Measurements from ENCODE around the gene APOBEC3C.
"Not testable (repeated sequence)": the region's sequence is repeated elsewhere in the genome, so short reads cannot be mapped to it uniquely, and the experiment has no call there.

The APOBEC3C gene

GRCh38 chr22:39055658-39056057, 41.6 kb downstream of the APOBEC3C start:
- no peak overlapping the region for H3K4me3 ChIP-seq (ENCODE audit: low read length)
- TF ChIP-seq, protein P1, sequence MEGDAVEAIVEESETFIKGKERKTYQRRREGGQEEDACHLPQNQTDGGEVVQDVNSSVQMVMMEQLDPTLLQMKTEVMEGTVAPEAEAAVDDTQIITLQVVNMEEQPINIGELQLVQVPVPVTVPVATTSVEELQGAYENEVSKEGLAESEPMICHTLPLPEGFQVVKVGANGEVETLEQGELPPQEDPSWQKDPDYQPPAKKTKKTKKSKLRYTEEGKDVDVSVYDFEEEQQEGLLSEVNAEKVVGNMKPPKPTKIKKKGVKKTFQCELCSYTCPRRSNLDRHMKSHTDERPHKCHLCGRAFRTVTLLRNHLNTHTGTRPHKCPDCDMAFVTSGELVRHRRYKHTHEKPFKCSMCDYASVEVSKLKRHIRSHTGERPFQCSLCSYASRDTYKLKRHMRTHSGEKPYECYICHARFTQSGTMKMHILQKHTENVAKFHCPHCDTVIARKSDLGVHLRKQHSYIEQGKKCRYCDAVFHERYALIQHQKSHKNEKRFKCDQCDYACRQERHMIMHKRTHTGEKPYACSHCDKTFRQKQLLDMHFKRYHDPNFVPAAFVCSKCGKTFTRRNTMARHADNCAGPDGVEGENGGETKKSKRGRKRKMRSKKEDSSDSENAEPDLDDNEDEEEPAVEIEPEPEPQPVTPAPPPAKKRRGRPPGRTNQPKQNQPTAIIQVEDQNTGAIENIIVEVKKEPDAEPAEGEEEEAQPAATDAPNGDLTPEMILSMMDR (conservative IDR thresholded peaks at IDR 0.05; ENCODE audit: low read length), result no peak
- no peak for DNase-seq (ENCODE audit: low read depth)

- not testable (repeated sequence) for DNase-seq (ENCODE audit: low read depth); H3K4me3 ChIP-seq (ENCODE audit: low read length)
Observed at GRCh38 chr22:39061290-39061689, 47.2 kb downstream of the APOBEC3C start.

- not testable (repeated sequence) for DNase-seq (ENCODE audit: low read depth); H3K4me3 ChIP-seq (ENCODE audit: low read length)
Observed at GRCh38 chr22:39061951-39062350, 47.9 kb downstream of the APOBEC3C start.

DNA sequence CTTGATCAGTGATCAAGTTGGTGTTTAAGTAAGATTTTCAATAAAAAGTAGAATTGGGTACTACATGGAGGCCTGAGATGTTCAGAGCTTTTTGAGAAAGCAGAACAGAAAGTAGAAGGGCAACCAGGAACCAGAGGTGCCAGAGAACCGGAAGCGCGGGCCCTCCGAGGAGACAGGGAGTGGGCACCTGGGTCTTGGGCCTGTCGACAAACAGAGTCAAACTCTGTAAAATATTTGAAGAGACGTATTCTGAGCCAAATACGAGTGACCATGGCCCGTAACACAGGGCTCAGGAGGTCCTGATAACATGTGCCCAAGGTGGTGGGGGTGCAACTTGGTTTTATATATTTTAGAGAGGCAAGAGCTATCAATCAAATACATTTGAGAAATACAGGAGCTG, 49.8 kb downstream of the APOBEC3C start:
- DNase-seq (ENCODE audit: low read depth), result not testable (repeated sequence)

DNA sequence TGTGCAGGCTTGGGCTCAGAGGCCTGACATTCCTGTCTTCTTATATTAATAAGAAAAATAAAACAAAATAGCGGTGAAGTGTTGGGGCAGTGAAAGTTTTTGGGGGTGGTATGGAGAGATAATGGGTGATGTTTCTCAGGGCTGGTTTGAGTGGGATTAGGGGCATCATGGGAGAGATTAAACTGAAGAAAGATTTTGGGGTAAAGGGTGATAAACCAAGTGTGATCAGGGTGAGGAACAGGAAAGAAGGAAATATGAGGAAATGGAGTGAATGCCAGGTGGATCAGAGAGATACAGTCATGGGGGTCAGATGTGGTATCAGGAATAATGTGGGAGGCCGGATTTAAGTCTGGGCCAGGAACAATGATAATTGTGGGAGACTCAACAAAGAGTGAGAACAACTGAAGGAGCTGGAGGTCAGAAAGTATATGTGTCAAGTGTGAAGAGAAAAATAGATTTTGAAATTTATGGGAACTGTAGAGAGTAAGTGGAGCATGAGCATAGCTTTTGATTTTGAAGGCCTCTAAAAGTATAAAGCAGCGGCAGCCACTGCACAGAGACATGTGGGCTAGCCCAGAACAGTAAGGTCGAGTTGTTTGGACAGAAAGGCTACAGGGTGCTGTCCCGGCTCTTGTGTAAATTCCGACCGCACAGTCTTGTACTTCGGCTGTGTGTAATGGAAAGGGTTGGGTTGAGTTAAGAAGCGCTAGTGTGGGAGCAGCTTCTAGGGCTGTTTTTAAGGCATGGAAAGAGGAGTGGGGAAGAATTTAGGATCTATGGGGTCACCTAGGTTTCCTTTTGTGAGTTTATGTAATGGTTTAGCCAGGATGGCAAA, 52.6 kb downstream of the APOBEC3C start:
- H3K4me3 ChIP-seq (ENCODE audit: low read length); DNase-seq (ENCODE audit: low read depth): not testable (repeated sequence)

More for the DNA sequence above, 49.8 kb downstream of the APOBEC3C start:
- H3K4me3 ChIP-seq (ENCODE audit: low read length), result not testable (repeated sequence)

GRCh38 chr22:39068033-39068785, 54.2 kb downstream of the APOBEC3C start:
- TF ChIP-seq, protein P1 (conservative IDR thresholded peaks at IDR 0.05; ENCODE audit: low read length), result no peak
- DNase-seq (ENCODE audit: low read depth), result no peak
- H3K4me3 ChIP-seq (ENCODE audit: low read length), result no peak overlapping the region
